IPS-15b (cell line): ENCODE data around the gene RPL5.

Experiments
- H3K27me3 ChIP-seq: one replicate; pipeline ENCODE4 v1.6.1; 2013; ENCODE audit warnings: low read length; ENCODE audit not compliant: control insufficient read depth, insufficient read depth
- H3K36me3 ChIP-seq: one replicate; pipeline ENCODE4 v1.6.1; 2013; ENCODE audit warnings: low read length; ENCODE audit not compliant: control insufficient read depth, insufficient read depth
- H3K4me1 ChIP-seq: one replicate; pipeline ENCODE4 v1.6.1; 2013; ENCODE audit warnings: mild to moderate bottlenecking, low read length; ENCODE audit not compliant: control insufficient read depth, insufficient read depth
- H3K4me3 ChIP-seq: one replicate; pipeline ENCODE4 v1.5.1; 2013; ENCODE audit warnings: low read depth, low read length
- H3K9ac ChIP-seq: one replicate; pipeline ENCODE4 v1.6.1; 2013; ENCODE audit warnings: low read depth, mild to moderate bottlenecking, low read length
- H3K9me3 ChIP-seq: one replicate; pipeline ENCODE4 v1.6.1; 2013; ENCODE audit warnings: mild to moderate bottlenecking, low read length; ENCODE audit not compliant: control insufficient read depth, insufficient read depth

RPL5 gene

GRCh38 chr1:92843429-92844352, 11.9 kb downstream of the RPL5 start:
- Histone ChIP-seq H3K9me3 (no peaks in the 10 kb centered on the region), H3K4me3 (no peak overlapping the region), H3K27me3 (no peaks in the 10 kb centered on the region), H3K36me3 (peaks cover 22% of the 10 kb centered on the region), H3K9ac (no peak overlapping the region), H3K4me1 (no peaks in the 10 kb centered on the region)

- Histone ChIP-seq H3K27me3 (no peaks in the 10 kb centered on the region), H3K9ac (no peak overlapping the region), H3K4me1 (no peaks in the 10 kb centered on the region), H3K4me3 (no peak overlapping the region), H3K36me3 (peaks cover 16% of the 10 kb centered on the region), H3K9me3 (no peaks in the 10 kb centered on the region)
Observed at GRCh38 chr1:92844439-92844838, 12.6 kb downstream of the RPL5 start.

- H3K27me3 ChIP-seq, result no peaks in the 10 kb centered on the region
Observed at GRCh38 chr1:92845908-92846307, 14.1 kb downstream of the RPL5 start.

GRCh38 chr1:92848201-92848600, 16.4 kb downstream of the RPL5 start:
- Histone ChIP-seq H3K4me3 (no peak overlapping the region), H3K9me3 (no peaks in the 10 kb centered on the region), H3K36me3 (no peaks in the 10 kb centered on the region), H3K27me3 (no peaks in the 10 kb centered on the region), H3K4me1 (no peaks in the 10 kb centered on the region), H3K9ac (no peak overlapping the region)

More at GRCh38 chr1:92845908-92846307, 14.1 kb downstream of the RPL5 start:
- H3K36me3 ChIP-seq, result peaks cover 4% of the 10 kb centered on the region
- H3K4me1 ChIP-seq, result no peaks in the 10 kb centered on the region
- H3K9me3 ChIP-seq, result no peaks in the 10 kb centered on the region
- H3K9ac ChIP-seq, result no peak overlapping the region
- H3K4me3 ChIP-seq, result no peak overlapping the region

GRCh38 chr1:92850019-92850418, 18.2 kb downstream of the RPL5 start:
- Histone ChIP-seq H3K9me3 (no peaks in the 10 kb centered on the region), H3K4me3 (no peak overlapping the region), H3K27me3 (no peaks in the 10 kb centered on the region), H3K4me1 (no peaks in the 10 kb centered on the region), H3K9ac (no peak overlapping the region), H3K36me3 (no peaks in the 10 kb centered on the region)

- H3K27me3 ChIP-seq, result no peaks in the 10 kb centered on the region
- no peaks in the 10 kb centered on the region for H3K4me1 ChIP-seq
- H3K4me3 ChIP-seq, result no peak overlapping the region
- no peaks in the 10 kb centered on the region for H3K36me3 ChIP-seq
- H3K9me3 ChIP-seq, result no peaks in the 10 kb centered on the region
- H3K9ac ChIP-seq, result no peak overlapping the region
Observed at GRCh38 chr1:92851729-92852128, 19.9 kb downstream of the RPL5 start.

- Histone ChIP-seq H3K4me1 (no peaks in the 10 kb centered on the region), H3K36me3 (no peaks in the 10 kb centered on the region), H3K27me3 (no peaks in the 10 kb centered on the region), H3K4me3 (no peak overlapping the region), H3K9me3 (no peaks in the 10 kb centered on the region), H3K9ac (no peak overlapping the region)
Observed at GRCh38 chr1:92853299-92853698, 21.5 kb downstream of the RPL5 start.

- H3K4me3 ChIP-seq, result no peak overlapping the region
- no peak overlapping the region for H3K9ac ChIP-seq
- H3K36me3 ChIP-seq, result no peaks in the 10 kb centered on the region
- H3K4me1 ChIP-seq, result no peaks in the 10 kb centered on the region
- no peaks in the 10 kb centered on the region for H3K9me3 ChIP-seq
- no peaks in the 10 kb centered on the region for H3K27me3 ChIP-seq
Observed at GRCh38 chr1:92854101-92854785, 22.4 kb downstream of the RPL5 start.

GRCh38 chr1:92855236-92855635, 23.4 kb downstream of the RPL5 start:
- Histone ChIP-seq H3K9ac (no peak overlapping the region), H3K4me1 (no peaks in the 10 kb centered on the region), H3K36me3 (no peaks in the 10 kb centered on the region), H3K9me3 (no peaks in the 10 kb centered on the region), H3K4me3 (no peak overlapping the region), H3K27me3 (no peaks in the 10 kb centered on the region)

- H3K4me3 ChIP-seq, result no peak overlapping the region
- H3K9me3 ChIP-seq, result no peaks in the 10 kb centered on the region
- no peaks in the 10 kb centered on the region for H3K27me3 ChIP-seq
- H3K9ac ChIP-seq, result no peak overlapping the region
- H3K4me1 ChIP-seq, result no peaks in the 10 kb centered on the region
- no peaks in the 10 kb centered on the region for H3K36me3 ChIP-seq
Observed at GRCh38 chr1:92857817-92858216, 26.0 kb downstream of the RPL5 start.

GRCh38 chr1:92858564-92859399, 26.9 kb downstream of the RPL5 start:
- no peak overlapping the region for H3K9ac ChIP-seq
- no peak overlapping the region for H3K4me3 ChIP-seq
- no peaks in the 10 kb centered on the region for H3K27me3 ChIP-seq
- H3K36me3 ChIP-seq, result no peaks in the 10 kb centered on the region
- H3K9me3 ChIP-seq, result no peaks in the 10 kb centered on the region
- no peaks in the 10 kb centered on the region for H3K4me1 ChIP-seq
